GM21528 (cell line): Measurements from ENCODE around the gene TSPAN1.
"Not testable (repeated sequence)": the region's sequence is repeated elsewhere in the genome, so short reads cannot be mapped to it uniquely, and the experiment has no call there.

Experiments
- ATAC-seq: cut with Tn5 transposase; IDR thresholded peaks from one replicate; pipeline ENCODE4 v1.9.1; 2021; ENCODE audit warnings: mild to moderate bottlenecking, moderate library complexity; ENCODE audit not compliant: unreplicated experiment, low FRiP score

Gene TSPAN1

DNA sequence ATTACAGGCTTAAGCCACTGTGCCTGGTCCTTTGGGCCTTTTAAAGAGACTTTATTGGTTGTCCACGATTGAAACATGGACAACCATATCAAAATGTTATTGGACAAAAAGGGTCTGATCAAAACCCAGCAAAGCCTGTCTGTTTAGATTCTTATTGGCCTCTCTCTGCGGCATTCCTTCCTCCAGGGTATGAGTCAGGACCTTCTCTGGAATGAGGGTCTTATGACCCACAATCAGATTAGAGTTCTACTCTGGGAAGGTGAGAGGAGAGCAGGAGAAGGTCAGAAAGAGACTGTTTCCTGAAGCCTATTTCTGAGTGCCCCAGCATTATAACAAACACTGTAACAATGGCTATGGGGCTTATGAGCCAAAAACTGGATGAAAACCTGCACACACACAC lies 36.2 kb downstream of the TSPAN1 start:
- no peak for ATAC-seq

DNA sequence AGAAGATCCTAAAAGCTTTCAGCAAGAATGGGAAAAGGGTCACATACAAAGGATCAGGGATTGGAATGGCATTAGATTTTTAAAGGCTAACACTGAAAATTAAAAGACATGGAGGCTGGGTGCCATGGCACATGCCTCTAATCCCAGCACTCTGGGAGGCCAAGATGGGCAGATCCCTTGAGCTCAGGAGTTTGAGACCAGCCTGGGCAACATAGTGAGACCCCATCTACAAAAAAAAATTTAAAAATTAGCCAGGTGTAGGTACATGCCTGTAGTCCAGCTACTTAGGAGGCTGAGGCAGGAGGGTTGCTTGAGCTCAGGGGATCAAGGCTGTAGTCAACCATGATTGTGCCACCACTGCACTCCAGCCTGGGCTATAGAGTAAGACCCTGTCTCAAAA lies 40.6 kb downstream of the TSPAN1 start:
- ATAC-seq: no peak

DNA sequence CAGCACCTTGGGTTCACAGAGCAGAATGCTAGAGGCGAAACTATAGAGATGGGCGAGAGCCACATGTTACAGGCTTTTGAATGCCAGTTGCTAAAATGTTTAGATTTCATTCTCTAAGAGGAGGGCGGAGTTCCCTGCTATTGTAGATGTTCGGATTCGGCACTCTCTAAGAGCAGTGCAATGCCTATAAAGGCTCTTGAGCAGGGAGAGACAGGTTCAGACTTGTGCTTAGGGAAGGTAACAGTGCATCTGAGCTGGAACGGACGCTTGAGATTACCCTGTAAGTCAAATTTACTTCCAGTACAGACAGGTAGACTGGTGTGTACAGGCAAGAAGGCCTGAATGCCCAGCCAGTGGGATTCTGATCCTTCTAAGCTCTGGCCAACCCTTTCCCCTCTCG lies 43.6 kb downstream of the TSPAN1 start:
- ATAC-seq: no peak

DNA sequence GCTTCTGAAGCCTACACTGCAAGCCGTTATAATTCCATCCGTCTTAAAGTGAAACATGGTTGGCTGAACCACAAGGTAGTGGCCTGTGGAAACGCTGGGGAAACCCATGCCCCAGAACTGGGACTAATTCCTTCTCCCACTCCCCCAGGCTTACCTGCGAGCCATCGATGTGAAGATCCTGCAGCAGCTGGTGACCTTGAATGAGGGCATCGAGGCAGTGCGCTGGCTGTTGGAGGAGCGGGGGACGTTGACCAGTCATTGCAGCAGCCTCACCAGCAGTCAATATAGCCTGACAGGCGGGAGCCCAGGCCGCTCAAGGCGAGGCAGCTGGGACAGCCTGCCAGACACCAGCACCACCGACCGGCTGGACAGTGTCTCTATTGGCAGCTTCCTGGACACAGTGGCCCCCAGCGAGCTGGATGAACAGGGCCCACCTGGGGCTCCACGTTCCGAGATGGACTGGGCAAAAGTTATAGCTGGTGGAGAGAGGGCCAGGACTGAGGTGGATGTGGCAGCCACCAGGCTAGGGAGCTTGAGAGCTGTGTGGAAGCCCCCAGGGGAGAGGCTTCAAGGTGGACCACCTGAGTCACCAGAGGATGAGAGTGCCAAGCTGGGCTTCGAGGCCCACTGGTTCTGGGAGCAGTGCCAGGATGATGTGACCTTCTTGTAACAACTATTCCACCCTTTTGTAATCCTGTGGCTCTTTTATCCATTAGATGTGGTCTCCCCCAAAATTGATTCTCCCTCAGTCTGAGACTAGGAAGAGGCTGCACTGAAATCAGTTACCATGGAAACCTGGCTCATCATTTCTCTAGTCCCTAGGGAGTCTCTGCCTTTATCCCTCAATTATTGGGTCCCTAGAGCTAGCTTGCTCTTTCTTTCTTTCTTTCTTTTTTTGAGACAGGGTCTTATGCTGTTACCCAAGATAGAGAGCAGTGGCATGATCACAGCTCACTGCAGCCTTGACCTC lies 44.9 kb downstream of the TSPAN1 start:
- ATAC-seq: no peak

DNA sequence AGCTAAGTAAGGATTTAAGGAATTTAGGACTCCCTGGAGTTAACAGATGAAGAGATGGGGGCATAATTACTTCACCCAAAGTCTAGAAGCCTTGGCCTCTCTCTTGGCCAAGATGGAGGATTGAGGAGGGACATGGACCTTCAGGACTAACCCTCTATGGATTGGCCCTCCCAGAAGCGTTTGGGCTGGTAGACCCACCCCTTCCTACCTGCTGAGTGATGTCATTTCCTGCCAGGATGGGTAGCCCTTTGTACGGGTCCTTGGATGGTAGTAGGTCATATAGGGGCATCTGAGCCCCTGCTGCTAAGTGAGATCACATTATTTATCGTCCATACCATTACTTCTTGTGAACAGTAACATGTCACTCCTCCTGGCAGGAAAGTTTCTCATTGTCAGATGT lies 45.9 kb downstream of the TSPAN1 start:
- ATAC-seq: no peak

DNA sequence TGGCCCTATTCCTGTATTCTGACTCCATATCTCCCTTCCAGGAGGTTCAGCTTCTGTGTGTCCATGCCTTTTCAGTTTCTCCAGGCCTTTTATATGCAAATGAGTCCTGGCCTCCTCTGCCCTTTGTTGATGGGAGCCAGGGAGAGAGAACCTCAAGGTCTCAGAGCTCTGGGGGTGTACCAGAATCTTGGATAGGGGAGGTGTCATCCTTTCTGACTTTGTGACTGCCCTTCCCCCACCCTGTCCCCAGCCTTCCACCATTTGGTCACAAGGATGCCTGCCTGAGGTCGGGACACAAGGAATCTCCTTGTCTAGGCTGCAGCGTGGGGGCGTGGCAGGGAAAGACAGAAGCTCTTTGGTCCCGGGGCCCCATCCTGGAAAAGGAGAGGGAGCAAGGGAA lies 46.9 kb downstream of the TSPAN1 start:
- ATAC-seq: no peak

DNA sequence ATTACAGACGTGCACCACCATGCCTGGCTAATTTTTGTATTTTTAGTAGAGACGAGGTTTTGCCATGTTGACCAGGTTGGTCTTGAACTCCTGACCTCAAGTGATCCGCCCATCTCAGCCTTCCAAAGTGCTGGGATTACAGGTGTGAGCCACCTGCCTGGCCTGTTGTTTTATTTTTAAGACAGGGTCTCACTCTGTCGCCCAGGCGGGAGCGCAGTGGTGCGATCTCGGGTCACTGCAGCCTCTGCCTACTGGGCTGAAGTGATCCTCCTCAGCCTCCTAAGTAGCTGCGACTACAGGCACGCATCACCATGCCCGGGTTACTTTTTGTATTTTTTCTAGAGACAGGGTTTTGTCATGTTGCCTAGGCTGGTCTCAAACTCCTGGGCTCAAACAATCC lies 48.2 kb downstream of the TSPAN1 start:
- not testable (repeated sequence) for ATAC-seq

DNA sequence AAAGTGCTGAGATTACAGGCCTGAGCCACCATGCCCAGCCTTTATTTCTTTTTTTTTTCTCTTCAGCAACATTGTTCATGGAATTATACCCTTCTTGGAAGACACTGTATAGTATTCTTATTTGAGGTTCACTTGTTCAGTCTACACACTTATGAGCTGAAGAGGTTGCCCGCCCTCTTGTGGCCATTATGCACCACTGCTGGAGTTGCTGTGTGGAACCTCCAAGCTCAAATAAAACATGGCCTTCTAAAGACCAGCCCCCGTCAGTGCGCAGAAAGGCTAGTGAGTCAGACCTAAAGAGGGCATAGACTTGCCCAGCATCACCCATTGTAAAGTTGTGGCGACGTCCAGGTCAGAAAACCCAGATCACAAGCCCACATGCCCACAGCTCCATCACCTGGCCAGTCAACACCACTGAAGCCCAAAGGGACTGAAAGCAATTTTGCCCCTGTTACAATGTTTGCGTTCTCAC lies 48.6 kb downstream of the TSPAN1 start:
- peak; percentile 68 for ATAC-seq

DNA sequence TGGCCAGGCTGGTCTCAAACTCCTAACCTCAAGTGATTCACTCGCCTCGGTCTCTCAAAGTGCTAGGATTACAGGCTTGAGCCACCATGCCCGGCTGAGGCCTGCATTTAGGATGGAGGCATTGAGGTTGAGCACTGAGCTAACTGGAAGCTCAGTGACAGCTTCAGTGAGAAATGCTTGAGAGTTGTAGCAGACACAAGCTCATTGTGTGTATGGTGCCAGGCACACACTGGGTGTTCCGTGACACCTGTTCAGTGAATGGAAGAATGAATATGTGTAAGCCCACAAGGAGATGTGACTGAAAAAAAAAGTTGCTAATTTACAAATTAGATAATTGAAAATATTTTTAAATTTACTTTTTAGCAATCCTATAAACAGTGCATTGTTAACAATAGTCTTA lies 50.1 kb downstream of the TSPAN1 start:
- no peak for ATAC-seq

DNA sequence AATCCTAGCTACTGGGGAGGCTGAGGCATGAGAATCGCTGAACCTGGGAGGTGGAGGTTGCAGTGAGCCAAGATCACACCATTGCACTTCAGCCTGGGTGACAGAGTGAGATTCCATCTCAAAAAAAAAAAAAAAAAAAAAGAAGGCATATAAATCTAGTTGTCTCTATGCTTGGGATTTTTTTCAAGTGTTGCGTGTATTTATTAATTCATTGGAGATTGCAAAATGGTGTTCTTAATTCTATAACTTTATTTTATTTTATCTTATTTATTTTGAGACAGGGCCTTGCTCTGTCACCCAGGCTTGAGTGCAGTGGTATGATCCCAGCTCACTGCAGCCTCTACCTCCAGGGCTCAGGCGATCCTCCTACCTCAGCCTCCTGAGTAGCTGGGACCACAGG lies 56.3 kb downstream of the TSPAN1 start:
- ATAC-seq: not testable (repeated sequence)
